IMR-90 (cell line): ENCODE data around the gene BMP8A. TPM values are rescaled to one million over a fixed set of nuclear protein-coding genes. Genes with fewer than 3 reads are reported as not detected.

Experiments used
- ATAC-seq: fragments of 200-7000 bp; cut with Tn5 transposase; 2 replicates; pipeline ENCODE4 v1.9.1; 2020; ENCODE audit warnings: low read depth, mild to moderate bottlenecking, moderate library complexity
- BruUV-seq: library from RNA; stranded (reverse); fragments of 400-500 nt; replicated peaks from 2 replicates; lab custom pipeline; 2021; lab: Mats Ljungman, UMichigan
- CTCF ChIA-PET: fragments of 300-600 bp; formaldehyde crosslinking; extraction: SDS; loops from one replicate; lab custom pipeline; 2021; ENCODE audit warnings: antibody characterized with exemption; lab: Yijun Ruan, JAX
- POLR2A ChIA-PET: fragments of 300-600 bp; sonication (Branson Sonifier 250); formaldehyde crosslinking; loops from one replicate; lab custom pipeline; 2022; ENCODE audit warnings: antibody characterized with exemption; ENCODE audit not compliant: unreplicated experiment; lab: Charles Lee
- DNase-seq: peaks from one replicate; pipeline ENCODE4 v3.0.0; 2013
- H2AFZ ChIP-seq: replicated peaks from 2 replicates; pipeline ENCODE3; 2013; ENCODE audit warnings: low read length, mild to moderate bottlenecking; ENCODE audit not compliant: poor library complexity
- H2AK5ac ChIP-seq: 2 replicates; pipeline ENCODE4 v1.6.1; 2013; ENCODE audit warnings: low read depth, low read length, inconsistent platforms
- H2AK9ac ChIP-seq: replicated peaks from 2 replicates; pipeline ENCODE3; 2013; ENCODE audit warnings: mild to moderate bottlenecking, low read depth, low read length, moderate library complexity; ENCODE audit not compliant: poor library complexity
- H2BK120ac ChIP-seq: 2 replicates; pipeline ENCODE4 v1.6.1; 2013; ENCODE audit warnings: low read depth, low read length, inconsistent platforms
- H2BK15ac ChIP-seq: 3 replicates; pipeline ENCODE4 v1.6.1; 2013; ENCODE audit warnings: low read depth, low read length, inconsistent platforms
- H2BK20ac ChIP-seq: 2 replicates; pipeline ENCODE4 v1.6.1; 2013; ENCODE audit warnings: low read depth, mild to moderate bottlenecking, inconsistent platforms, low read length, moderate library complexity
- H2BK5ac ChIP-seq: 2 replicates; pipeline ENCODE4 v1.6.1; 2013; ENCODE audit warnings: mild to moderate bottlenecking, low read depth, low read length, inconsistent platforms; ENCODE audit not compliant: poor library complexity, severe bottlenecking
- H3K14ac ChIP-seq: replicated peaks from 2 replicates; pipeline ENCODE4 v1.6.1; 2013; ENCODE audit warnings: low read depth, low read length, inconsistent platforms
- H3K18ac ChIP-seq: 2 replicates; pipeline ENCODE4 v1.6.1; 2013; ENCODE audit warnings: low read depth, low read length, control low read depth
- H3K23ac ChIP-seq: 2 replicates; pipeline ENCODE4 v1.6.1; 2013; ENCODE audit warnings: low read depth, low read length, inconsistent platforms
- H3K27ac ChIP-seq: 2 replicates; pipeline ENCODE4 v1.5.1; 2013; ENCODE audit warnings: mild to moderate bottlenecking, control low read depth, low read length; ENCODE audit not compliant: insufficient read depth
- H3K27me3 ChIP-seq: 2 replicates; pipeline ENCODE4 v1.6.1; 2013; ENCODE audit warnings: low read length; ENCODE audit not compliant: control insufficient read depth, insufficient read depth
- H3K36me3 ChIP-seq: 2 replicates; pipeline ENCODE4 v1.6.1; 2013; ENCODE audit warnings: low read length, mixed read lengths; ENCODE audit not compliant: control insufficient read depth, insufficient read depth
- H3K4ac ChIP-seq: 2 replicates; pipeline ENCODE4 v1.6.1; 2013; ENCODE audit warnings: low read depth, low read length, inconsistent platforms
- H3K4me1 ChIP-seq: 2 replicates; pipeline ENCODE4 v1.6.1; 2013; ENCODE audit warnings: low read length, mixed read lengths; ENCODE audit not compliant: control insufficient read depth, insufficient read depth
- H3K4me2 ChIP-seq: 2 replicates; pipeline ENCODE4 v1.6.1; 2013; ENCODE audit warnings: low read depth, mild to moderate bottlenecking, control low read depth, low read length, moderate library complexity
- H3K4me3 ChIP-seq: 2 replicates; pipeline ENCODE4 v1.5.1; 2013; ENCODE audit warnings: low read depth, mild to moderate bottlenecking, control low read depth, low read length, moderate library complexity; ENCODE audit not compliant: insufficient read depth
- H3K56ac ChIP-seq: 2 replicates; pipeline ENCODE4 v1.6.1; 2013; ENCODE audit warnings: low read length, inconsistent platforms; ENCODE audit not compliant: insufficient read depth; ENCODE audit errors: extremely low read depth
- H3K79me1 ChIP-seq, 2 experiments: 2 replicates each; pipeline ENCODE4 v1.6.1; 2013; ENCODE audit warnings: low read length in 2 of 2, inconsistent platforms in 1 of 2, low read depth in 1 of 2
- H3K9ac ChIP-seq: 2 replicates; pipeline ENCODE4 v1.6.1; 2013; ENCODE audit warnings: low read depth, low read length, control low read depth
- H3K9me1 ChIP-seq: 2 replicates; pipeline ENCODE4 v1.6.1; 2013; ENCODE audit warnings: low read length, inconsistent platforms; ENCODE audit not compliant: insufficient read depth
- H3K9me3 ChIP-seq: 2 replicates; pipeline ENCODE4 v1.6.1; 2013; ENCODE audit warnings: low read length; ENCODE audit not compliant: control insufficient read depth, insufficient read depth
- H4K20me1 ChIP-seq: 2 replicates; pipeline ENCODE4 v1.6.1; 2013; ENCODE audit warnings: low read length, inconsistent platforms; ENCODE audit not compliant: insufficient read depth
- H4K5ac ChIP-seq: 2 replicates; pipeline ENCODE4 v1.6.1; 2013; ENCODE audit warnings: mild to moderate bottlenecking, low read depth, low read length, control low read depth
- H4K8ac ChIP-seq, 2 experiments: 2 replicates each; pipeline ENCODE4 v1.6.1; 2013; ENCODE audit warnings: low read depth in 2 of 2, low read length in 2 of 2, control low read depth in 1 of 2, inconsistent platforms in 1 of 2
- H4K91ac ChIP-seq: 2 replicates; pipeline ENCODE4 v1.6.1; 2013; ENCODE audit warnings: low read depth, low read length, inconsistent platforms; ENCODE audit not compliant: insufficient read depth
- MAFK ChIP-seq: IDR thresholded peaks from 2 replicates; pipeline ENCODE4 v1.6.1; 2012; ENCODE audit warnings: low read depth, low read length, improper control_type of control experiment
- MAZ ChIP-seq: IDR thresholded peaks from 2 replicates; pipeline ENCODE4 v1.6.1; 2012; ENCODE audit warnings: low read depth, mild to moderate bottlenecking, low read length, improper control_type of control experiment, moderate library complexity, borderline replicate concordance
- MXI1 ChIP-seq: IDR thresholded peaks from 2 replicates; pipeline ENCODE4 v1.6.1; 2012; ENCODE audit warnings: low read depth, mild to moderate bottlenecking, low read length, moderate library complexity, borderline replicate concordance
- POLR2A ChIP-seq: IDR thresholded peaks from 2 replicates; pipeline ENCODE4 v1.6.1; 2012; ENCODE audit warnings: mild to moderate bottlenecking, low read depth, low read length
- WGBS, 2 experiments: methylation state at CpG; one replicate each; pipeline versions ENCODE4 v1.1.5 to v1.1.7; 2013; ENCODE audit warnings: missing lambda C conversion rate in 2 of 2; ENCODE audit not compliant: insufficient read length in 1 of 2; ENCODE audit errors: extremely low coverage in 2 of 2; 5-methylcytosine and 5-hydroxymethylcytosine counted together
- dilution Hi-C: fragments of 300-500 bp; cut with HindIII; formaldehyde crosslinking; loops from one replicate; pipeline ENCODE4 v1.14.3; 2018; ENCODE audit warnings: low sequenced_read_pairs; ENCODE audit not compliant: unreplicated experiment
- in situ Hi-C: fragments of 300-500 bp; cut with MboI; formaldehyde crosslinking; loops from 3 replicates; pipeline ENCODE4 v1.14.3; 2019; ENCODE audit warnings: low sequenced_read_pairs, inconsistent platforms, mixed read lengths
- intact Hi-C: fragments of 100-400 bp; cut with micrococcal nuclease; formaldehyde crosslinking; loops from 2 replicates; pipeline ENCODE4 v1.10.0; 2022
- polyA plus RNA-seq, 3 experiments: library from polyadenylated mRNA; depleted of rRNA; stranded (reverse); fragments of >200 nt; gene quantifications; 2 replicates each; pipeline ENCODE4 v1.2.3, GENCODE V29; 2012; ENCODE audit warnings: low replicate concordance in 1 of 3
- total RNA-seq: library from RNA; depleted of rRNA; stranded (reverse); fragments of >200 nt; gene quantifications from 2 replicates; pipeline ENCODE4 v1.2.3, GENCODE V29; 2012
- TF ChIP-seq, protein P1 (sequence below): fragments of 150-350 bp; IDR thresholded peaks from 2 replicates; pipeline ENCODE4 v1.6.1; 2017; ENCODE audit warnings: mild to moderate bottlenecking, antibody characterized with exemption, low read length, low read depth

The BMP8A gene
- total and polyA plus RNA-seq, 2 of the 4 experiments (the other 2 are of a cell fraction): not detected

DNA sequence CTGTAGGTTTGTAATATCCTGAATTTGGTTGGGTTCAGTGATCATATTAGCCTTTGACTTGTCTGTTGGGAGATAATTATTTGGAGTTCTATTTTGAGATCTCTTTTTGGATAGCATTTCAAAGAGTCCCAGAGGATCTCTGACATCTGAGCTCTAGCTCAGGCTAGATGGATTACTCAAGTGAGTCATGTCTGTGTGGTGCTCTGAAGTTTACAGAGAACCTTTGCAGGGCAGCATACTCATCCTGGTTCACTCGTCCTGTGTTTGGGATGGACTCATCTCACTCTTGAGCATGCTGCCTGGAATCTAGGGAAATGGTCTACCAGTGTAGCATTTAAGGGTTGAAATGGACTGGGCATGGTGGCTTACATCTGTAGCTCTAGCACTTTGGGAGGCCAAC is 29.4 kb upstream of the BMP8A start:
- CTCF ChIA-PET: no interaction called here
- ATAC-seq: peak; percentile 88

More for the DNA sequence above, 29.4 kb upstream of the BMP8A start:
- Histone ChIP-seq H3K4me3 (no peak overlapping the region), H3K36me3 (peaks cover 68% of the 10 kb centered on the region), H2AK5ac (no peak overlapping the region), H2AFZ (no peak overlapping the region), H2AK9ac (no peak overlapping the region), H3K9ac (no peak overlapping the region), H4K20me1 (peaks cover 15% of the 10 kb centered on the region; the same call in 1 of the 2 replicates), H2BK5ac (peak overlapping the region; percentile 59), H4K5ac (no peak overlapping the region), H2BK15ac (no peak overlapping the region), H4K8ac (0 out of 4 replicates have a peak overlapping the region, but pooled peaks of 1 of the 2 experiments have one; percentile 12), H3K27ac (no peak overlapping the region), H3K4ac (no peak overlapping the region), H3K27me3 (no peaks in the 10 kb centered on the region), H2BK20ac (no peak overlapping the region), H3K56ac (no peak overlapping the region), H3K4me1 (peaks cover 9% of the 10 kb centered on the region), H3K23ac (no peak overlapping the region), H3K18ac (no peak overlapping the region), H3K4me2 (no peak overlapping the region), H3K9me3 (no peaks in the 10 kb centered on the region), H2BK120ac (no peak overlapping the region), H3K14ac (no peak overlapping the region; the same call in 1 of the 2 replicates), H3K79me1 (peaks cover 35 to 74% of the 10 kb centered on the region in 2 experiments), H3K9me1 (peaks cover 28% of the 10 kb centered on the region), H4K91ac (no peak overlapping the region)
- peak; percentile 87 for DNase-seq
- intact Hi-C loops: no loop called here
- WGBS, 2 experiments: no CpG with 5 or more reads among the region's 1 CpG
- no TSS peak for BruUV-seq
- TF ChIP-seq MAFK (no peak), MAZ (no peak), POLR2A (no peak), MXI1 (0 out of 2 replicates have a peak, but pooled peaks have one; percentile 34)
- TF ChIP-seq, protein P1, sequence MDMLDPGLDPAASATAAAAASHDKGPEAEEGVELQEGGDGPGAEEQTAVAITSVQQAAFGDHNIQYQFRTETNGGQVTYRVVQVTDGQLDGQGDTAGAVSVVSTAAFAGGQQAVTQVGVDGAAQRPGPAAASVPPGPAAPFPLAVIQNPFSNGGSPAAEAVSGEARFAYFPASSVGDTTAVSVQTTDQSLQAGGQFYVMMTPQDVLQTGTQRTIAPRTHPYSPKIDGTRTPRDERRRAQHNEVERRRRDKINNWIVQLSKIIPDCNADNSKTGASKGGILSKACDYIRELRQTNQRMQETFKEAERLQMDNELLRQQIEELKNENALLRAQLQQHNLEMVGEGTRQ: no peak
- POLR2A ChIA-PET: interaction anchor here (0.6 kb wide), 1 partner anchor 82 kb away, joined by 3 read pairs; no protein-coding TSS in a partner anchor
- in situ Hi-C loops: no loop called here
- dilution Hi-C loops: loop anchor here (25.0 kb wide), 1 partner anchor 100 kb away; no protein-coding TSS in a partner anchor
